IPS DF 6.9 (cell line): ENCODE measurements around the gene PPP1R1B.

Experiments used
- DNase-seq: peaks from one replicate; pipeline ENCODE4 v3.0.0-alpha.2; 2013; ENCODE audit warnings: low read depth, low spot score
- H3K27ac ChIP-seq: one replicate; pipeline ENCODE4 v1.5.1; 2013; ENCODE audit warnings: low read length, control low read depth
- H3K27me3 ChIP-seq: 2 replicates; pipeline ENCODE4 v1.6.1; 2013; ENCODE audit warnings: mild to moderate bottlenecking, low read length; ENCODE audit not compliant: control insufficient read depth, insufficient read depth
- H3K36me3 ChIP-seq: 2 replicates; pipeline ENCODE4 v1.6.1; 2013; ENCODE audit warnings: low read length; ENCODE audit not compliant: control insufficient read depth, insufficient read depth
- H3K4me1 ChIP-seq: 2 replicates; pipeline ENCODE4 v1.6.1; 2013; ENCODE audit warnings: low read length; ENCODE audit not compliant: control insufficient read depth, insufficient read depth
- H3K4me3 ChIP-seq: 2 replicates; pipeline ENCODE4 v1.5.1; 2013; ENCODE audit warnings: mild to moderate bottlenecking, low read length
- H3K9me3 ChIP-seq: 2 replicates; pipeline ENCODE4 v1.6.1; 2013; ENCODE audit warnings: low read length, inconsistent platforms; ENCODE audit not compliant: control insufficient read depth, insufficient read depth
- WGBS: extraction: QIAGEN DNeasy Blood & Tissue Kit; methylation state at CpG from one replicate; pipeline ENCODE4 v1.1.7; 2013; ENCODE audit warnings: mixed read lengths, missing lambda C conversion rate; ENCODE audit not compliant: insufficient read length, insufficient coverage; 5-methylcytosine and 5-hydroxymethylcytosine counted together

Gene PPP1R1B

DNA sequence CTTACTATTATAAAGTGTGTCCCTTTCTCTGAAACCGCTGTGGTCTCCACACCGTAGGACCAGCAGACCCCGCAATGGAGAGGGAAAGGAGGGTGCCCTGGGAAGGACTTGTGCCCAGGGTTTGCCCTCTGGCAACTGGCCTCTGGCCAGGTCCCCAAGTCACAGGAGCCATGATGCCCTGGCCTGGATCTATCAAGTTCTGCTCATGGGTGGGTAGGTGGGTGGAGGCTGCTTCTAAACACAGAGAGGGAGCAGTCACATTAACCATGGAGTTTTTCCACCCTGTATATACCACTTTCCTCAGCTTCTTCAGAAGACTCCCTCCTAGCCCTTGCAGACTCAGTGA lies 9.7 kb upstream of the PPP1R1B start:
- Histone ChIP-seq H3K9me3 (no peaks in the 10 kb centered on the region), H3K27me3 (peaks cover 24% of the 10 kb centered on the region), H3K4me1 (0 out of 2 replicates have a peak, but pooled peaks cover 3% of the 10 kb centered on the region), H3K4me3 (no peak overlapping the region), H3K27ac (no peak overlapping the region), H3K36me3 (no peaks in the 10 kb centered on the region)
- WGBS = no CpG with 5 or more reads among the region's 3 CpGs
- DNase-seq = no peak

DNA sequence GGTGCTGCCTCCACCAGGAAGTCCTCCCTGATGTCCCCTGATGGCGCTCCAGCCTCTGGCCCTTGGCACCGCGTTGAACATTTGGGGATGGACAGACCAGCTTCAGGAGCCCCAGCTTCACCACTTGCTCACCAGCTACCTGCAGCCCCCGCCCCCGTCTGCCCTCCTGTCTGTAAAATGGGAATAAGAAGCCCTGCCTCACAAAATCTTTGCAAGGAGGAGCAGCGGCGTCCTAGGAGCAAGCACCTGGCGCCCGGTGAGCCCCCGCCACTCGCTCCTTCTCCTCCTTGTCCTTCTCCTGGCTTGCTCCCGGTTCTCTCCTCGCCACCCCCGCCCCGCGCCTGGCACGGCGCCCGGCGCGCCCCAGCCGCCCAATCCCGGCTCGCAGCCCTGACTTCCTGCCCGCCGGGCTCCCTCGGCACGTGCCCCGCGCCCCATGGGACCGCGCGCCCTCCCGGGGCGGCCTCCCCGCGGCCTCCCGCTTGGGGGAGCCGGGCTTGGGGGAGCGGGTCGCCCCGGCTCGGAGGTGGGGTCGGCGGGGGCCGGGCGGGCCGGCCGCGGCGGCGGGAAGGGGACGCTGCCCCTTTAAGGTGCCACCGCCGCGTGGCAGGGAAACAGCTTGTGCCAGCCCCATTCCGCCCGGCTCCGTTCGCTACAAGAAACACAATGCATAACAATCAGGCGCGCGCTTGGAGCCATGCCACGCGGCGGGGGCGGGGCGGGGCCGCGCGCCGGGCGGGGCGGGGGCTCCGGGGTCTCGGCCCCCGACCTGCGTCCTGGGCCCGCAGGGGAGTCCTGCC lies 9.1 kb upstream of the PPP1R1B start:
- WGBS = no CpG with 5 or more reads among the region's 79 CpGs

GRCh38 chr17:39618246-39618913 lies 8.4 kb upstream of the PPP1R1B start:
- peaks cover 24% of the 10 kb centered on the region for H3K27me3 ChIP-seq
- H3K36me3 ChIP-seq = no peaks in the 10 kb centered on the region
- H3K27ac ChIP-seq = no peak overlapping the region
- H3K4me3 ChIP-seq = peak overlapping the region; percentile 35; the same call in 1 of the 2 replicates
- no peaks in the 10 kb centered on the region for H3K9me3 ChIP-seq
- DNase-seq = no peak
- WGBS = no CpG with 5 or more reads among the region's 33 CpGs
- 0 out of 2 replicates have a peak, but pooled peaks cover 3% of the 10 kb centered on the region for H3K4me1 ChIP-seq

More for the DNA sequence above, 9.1 kb upstream of the PPP1R1B start:
- Histone ChIP-seq H3K4me1 (0 out of 2 replicates have a peak, but pooled peaks cover 3% of the 10 kb centered on the region), H3K36me3 (no peaks in the 10 kb centered on the region), H3K27ac (no peak overlapping the region), H3K4me3 (peak overlapping the region; percentile 35; the same call in 1 of the 2 replicates), H3K27me3 (peaks cover 24% of the 10 kb centered on the region), H3K9me3 (no peaks in the 10 kb centered on the region)
- DNase-seq = no peak

GRCh38 chr17:39618956-39619785 lies 7.6 kb upstream of the PPP1R1B start:
- no peak for DNase-seq
- no peaks in the 10 kb centered on the region for H3K9me3 ChIP-seq
- H3K4me1 ChIP-seq = 0 out of 2 replicates have a peak, but pooled peaks cover 3% of the 10 kb centered on the region
- H3K4me3 ChIP-seq = no peak overlapping the region
- peaks cover 24% of the 10 kb centered on the region for H3K27me3 ChIP-seq
- no peak overlapping the region for H3K27ac ChIP-seq
- WGBS = no CpG with 5 or more reads among the region's 13 CpGs
- no peaks in the 10 kb centered on the region for H3K36me3 ChIP-seq

GRCh38 chr17:39619786-39620101 lies 7.0 kb upstream of the PPP1R1B start:
- no peak for DNase-seq
- H3K4me3 ChIP-seq = no peak overlapping the region
- peaks cover 25% of the 10 kb centered on the region for H3K27me3 ChIP-seq
- 0 out of 2 replicates have a peak, but pooled peaks cover 3% of the 10 kb centered on the region for H3K4me1 ChIP-seq
- H3K9me3 ChIP-seq = no peaks in the 10 kb centered on the region
- no CpG with 5 or more reads among the region's 1 CpG for WGBS
- H3K36me3 ChIP-seq = no peaks in the 10 kb centered on the region
- H3K27ac ChIP-seq = no peak overlapping the region

DNA sequence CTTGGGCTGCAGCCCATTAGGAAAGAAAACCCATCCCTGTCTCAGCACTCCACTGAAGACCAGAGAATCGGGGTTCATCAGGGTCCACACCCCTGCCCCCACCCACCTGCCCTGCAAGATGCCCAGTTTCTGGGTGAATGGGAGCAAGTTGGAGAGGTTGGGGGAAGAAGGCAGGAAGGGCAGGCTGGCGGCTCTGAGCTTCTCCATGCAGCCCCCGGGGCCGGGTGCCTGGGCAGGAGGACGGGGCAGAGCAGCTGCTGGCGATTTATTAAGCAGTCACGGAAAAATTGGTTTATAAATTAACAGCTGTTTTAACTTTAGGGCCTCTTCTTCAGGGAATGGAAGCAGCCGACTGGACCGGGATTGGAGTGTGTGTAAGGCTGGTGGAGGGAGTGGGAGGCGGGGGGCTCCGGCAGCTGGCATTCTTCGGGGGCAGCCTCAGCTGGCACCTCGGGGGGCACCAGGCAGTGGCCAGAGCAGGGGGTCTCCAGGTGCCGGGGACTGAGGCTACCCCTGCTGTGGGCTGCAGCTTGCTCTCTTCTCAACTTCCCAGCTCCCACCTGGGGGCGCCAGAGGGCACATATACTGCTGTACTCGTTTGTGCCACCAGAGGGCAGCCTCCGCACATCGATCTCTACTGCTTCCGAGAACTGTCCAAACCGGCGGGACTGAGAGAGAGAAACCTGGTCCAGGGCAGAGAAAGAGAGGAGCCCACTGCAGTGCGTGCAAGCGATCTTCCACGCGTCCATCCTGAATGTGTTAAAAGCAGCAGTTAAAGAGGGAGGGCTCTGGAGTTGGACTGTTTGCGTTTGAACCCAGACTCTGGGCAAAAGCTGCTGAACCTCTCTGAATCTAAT lies 5.0 kb upstream of the PPP1R1B start:
- Histone ChIP-seq H3K36me3 (no peaks in the 10 kb centered on the region), H3K4me1 (peaks cover 7% of the 10 kb centered on the region), H3K27ac (no peak overlapping the region), H3K4me3 (no peak overlapping the region), H3K27me3 (peaks cover 24% of the 10 kb centered on the region), H3K9me3 (no peaks in the 10 kb centered on the region)
- WGBS = no CpG with 5 or more reads among the region's 26 CpGs
- no peak for DNase-seq

DNA sequence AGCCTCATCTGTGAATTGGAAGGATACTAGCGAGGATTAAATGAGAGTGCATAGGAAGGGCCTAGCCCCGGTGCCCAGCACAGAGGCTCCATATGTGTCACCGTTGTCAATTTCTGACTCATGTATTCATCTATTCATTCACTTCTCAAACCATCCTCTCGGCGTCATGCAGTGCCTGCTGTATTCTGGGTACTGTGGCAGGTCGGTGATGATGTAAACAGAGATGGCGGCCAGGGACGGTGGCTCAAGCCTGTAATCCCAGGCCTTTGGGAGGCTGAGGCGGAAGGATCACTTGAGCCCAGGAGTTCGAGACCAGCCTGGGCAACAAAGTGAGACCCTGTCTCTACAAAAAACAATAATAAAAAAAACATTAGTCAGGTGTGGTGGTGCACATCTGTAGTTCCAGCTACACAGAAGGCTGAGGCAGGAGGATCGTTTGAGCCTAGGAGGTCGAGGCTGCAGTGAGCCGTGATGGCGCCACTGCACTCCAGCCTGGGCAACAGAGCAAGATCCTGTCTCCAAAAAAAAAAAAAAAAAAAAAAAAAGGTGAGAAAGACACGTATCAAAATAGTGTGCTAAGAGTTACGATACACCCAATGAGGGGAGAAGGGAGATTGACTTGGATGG lies 4.3 kb upstream of the PPP1R1B start:
- Histone ChIP-seq H3K27me3 (peaks cover 17% of the 10 kb centered on the region), H3K9me3 (no peaks in the 10 kb centered on the region), H3K4me3 (no peak overlapping the region), H3K27ac (no peak overlapping the region), H3K4me1 (peaks cover 7% of the 10 kb centered on the region), H3K36me3 (no peaks in the 10 kb centered on the region)
- DNase-seq = no peak
- WGBS = no CpG with 5 or more reads among the region's 16 CpGs

- H3K4me3 ChIP-seq = no peak overlapping the region
- H3K4me1 ChIP-seq = peaks cover 12% of the 10 kb centered on the region
- no peaks in the 10 kb centered on the region for H3K9me3 ChIP-seq
- no CpG with 5 or more reads among the region's 16 CpGs for WGBS
- H3K27me3 ChIP-seq = peaks cover 20% of the 10 kb centered on the region
- H3K27ac ChIP-seq = no peak overlapping the region
- DNase-seq = no peak
- no peaks in the 10 kb centered on the region for H3K36me3 ChIP-seq
These were observed 3.3 kb upstream of the PPP1R1B start for GRCh38 chr17:39623356-39623950.

- H3K27ac ChIP-seq = no peak overlapping the region
- no peaks in the 10 kb centered on the region for H3K36me3 ChIP-seq
- DNase-seq = no peak
- H3K4me1 ChIP-seq = peaks cover 13% of the 10 kb centered on the region
- H3K4me3 ChIP-seq = no peak overlapping the region
- H3K9me3 ChIP-seq = no peaks in the 10 kb centered on the region
- peaks cover 13% of the 10 kb centered on the region for H3K27me3 ChIP-seq
- no CpG with 5 or more reads among the region's 8 CpGs for WGBS
These were observed 2.4 kb upstream of the PPP1R1B start for GRCh38 chr17:39624313-39624712.
